Brain microvascular endothelial cell (primary cell): ENCODE results near the gene DAP.

Experiments used
- DNase-seq: peaks from one replicate; pipeline ENCODE4 v3.0.0-alpha.2; 2020
- H3K27ac ChIP-seq: fragments of 250-450 bp; sonication (Bioruptor Pico); 2 replicates; pipeline ENCODE4 v1.5.1; 2020; ENCODE audit warnings: mild to moderate bottlenecking, moderate library complexity
- H3K27me3 ChIP-seq: fragments of 250-450 bp; sonication (Bioruptor Pico); replicated peaks from 2 replicates; pipeline ENCODE4 v1.5.1; 2020; ENCODE audit warnings: mild to moderate bottlenecking
- H3K36me3 ChIP-seq: fragments of 250-450 bp; sonication (Bioruptor Pico); replicated peaks from 2 replicates; pipeline ENCODE4 v1.5.1; 2020; ENCODE audit warnings: mild to moderate bottlenecking
- H3K4me3 ChIP-seq: 2 replicates; pipeline ENCODE4 v1.5.1; 2011; ENCODE audit warnings: low read depth, mild to moderate bottlenecking, control low read depth, low read length, moderate library complexity
- CTCF ChIP-seq: IDR thresholded peaks from 2 replicates; pipeline ENCODE4 v1.5.1; 2011; ENCODE audit warnings: low read depth, mild to moderate bottlenecking, moderate library complexity, low read length, control low read depth, inconsistent platforms; ENCODE audit errors: missing control alignments
- in situ Hi-C: cut with HindIII; loops from 2 replicates; pipeline ENCODE4 v1.10.0; 2017; ENCODE audit warnings: low sequenced_read_pairs, low pct_ligation_motif_present

Gene DAP

GRCh38 chr5:10655161-10655971 lies 105.7 kb downstream of the DAP start:
- Histone ChIP-seq H3K4me3 (no peak overlapping the region), H3K27me3 (no peaks in the 10 kb centered on the region), H3K27ac (no peak overlapping the region), H3K36me3 (no peaks in the 10 kb centered on the region)
- DNase-seq = no peak
- no peak for TF ChIP-seq CTCF
- in situ Hi-C loops = no loop called here

GRCh38 chr5:10654566-10654965 lies 106.5 kb downstream of the DAP start:
- in situ Hi-C loops = no loop called here

GRCh38 chr5:10653751-10654400 lies 107.2 kb downstream of the DAP start:
- TF ChIP-seq CTCF = no peak
- DNase-seq = no peak
- no peak overlapping the region for H3K27ac ChIP-seq
- in situ Hi-C loops = no loop called here
- H3K36me3 ChIP-seq = no peaks in the 10 kb centered on the region
- H3K4me3 ChIP-seq = no peak overlapping the region
- H3K27me3 ChIP-seq = no peaks in the 10 kb centered on the region

More at GRCh38 chr5:10654566-10654965, 106.5 kb downstream of the DAP start:
- H3K27ac ChIP-seq = no peak overlapping the region
- H3K4me3 ChIP-seq = no peak overlapping the region
- TF ChIP-seq CTCF = no peak
- no peaks in the 10 kb centered on the region for H3K27me3 ChIP-seq
- DNase-seq = no peak
- H3K36me3 ChIP-seq = no peaks in the 10 kb centered on the region

- TF ChIP-seq CTCF = no peak
- Histone ChIP-seq H3K36me3 (no peaks in the 10 kb centered on the region), H3K27me3 (no peaks in the 10 kb centered on the region), H3K27ac (no peak overlapping the region), H3K4me3 (no peak overlapping the region)
- in situ Hi-C loops = no loop called here
- DNase-seq = no peak
Measured at GRCh38 chr5:10653043-10653442, 108.0 kb downstream of the DAP start.

- no peaks in the 10 kb centered on the region for H3K27me3 ChIP-seq
- H3K27ac ChIP-seq = no peak overlapping the region
- H3K36me3 ChIP-seq = no peaks in the 10 kb centered on the region
- DNase-seq = no peak
- no peak overlapping the region for H3K4me3 ChIP-seq
- no peak for TF ChIP-seq CTCF
- in situ Hi-C loops = no loop called here
Measured at GRCh38 chr5:10652606-10653005, 108.4 kb downstream of the DAP start.
